Measurements from ENCODE around the gene SLC39A5. TPM values are rescaled to one million over a fixed set of nuclear protein-coding genes. Genes with fewer than 3 reads are reported as not detected.
A peak's percentile ranks its signal among the peaks of the same experiment; 100 is the strongest.

The SLC39A5 gene
- total RNA-seq, 1 donor from 2014 or later = 23.0 TPM

GRCh38 chr12:56230432-56231183, 757 bp downstream of the SLC39A5 start:
- Mint-ChIP-seq H3K4me3 (peak overlapping the region; percentile 61), H3K36me3 (no peaks in the 10 kb centered on the region), H3K27ac (peak overlapping the region; percentile 86), H3K27me3 (no peaks in the 10 kb centered on the region), H3K4me1 (ENCODE audit: unreplicated experiment) (peaks cover 5% of the 10 kb centered on the region), H3K9me3 (no peaks in the 10 kb centered on the region)
- no peak for DNase-seq (ENCODE audit: extremely low spot score, unreplicated experiment)
- no peak for TF ChIP-seq CTCF (conservative IDR thresholded peaks at IDR 0.05)

GRCh38 chr12:56231184-56231582, 1.3 kb downstream of the SLC39A5 start:
- no peak for DNase-seq (ENCODE audit: extremely low spot score, unreplicated experiment)
- Mint-ChIP-seq H3K27me3 (no peaks in the 10 kb centered on the region), H3K4me3 (no peak overlapping the region), H3K4me1 (ENCODE audit: unreplicated experiment) (peaks cover 5% of the 10 kb centered on the region), H3K36me3 (no peaks in the 10 kb centered on the region), H3K27ac (peak overlapping the region; percentile 86), H3K9me3 (no peaks in the 10 kb centered on the region)
- no peak for TF ChIP-seq CTCF (conservative IDR thresholded peaks at IDR 0.05)

- DNase-seq (ENCODE audit: extremely low spot score, unreplicated experiment) = no peak
- Mint-ChIP-seq H3K36me3 (no peaks in the 10 kb centered on the region), H3K27ac (no peak overlapping the region), H3K9me3 (no peaks in the 10 kb centered on the region), H3K4me3 (no peak overlapping the region), H3K27me3 (no peaks in the 10 kb centered on the region), H3K4me1 (ENCODE audit: unreplicated experiment) (peaks cover 5% of the 10 kb centered on the region)
- TF ChIP-seq CTCF (conservative IDR thresholded peaks at IDR 0.05) = no peak
These were observed 5.0 kb downstream of the SLC39A5 start for GRCh38 chr12:56234746-56235436.

- Mint-ChIP-seq H3K4me1 (ENCODE audit: unreplicated experiment) (no peaks in the 10 kb centered on the region), H3K27me3 (no peaks in the 10 kb centered on the region), H3K36me3 (no peaks in the 10 kb centered on the region), H3K9me3 (no peaks in the 10 kb centered on the region), H3K27ac (no peak overlapping the region), H3K4me3 (no peak overlapping the region)
- no peak for DNase-seq (ENCODE audit: extremely low spot score, unreplicated experiment)
- TF ChIP-seq CTCF (conservative IDR thresholded peaks at IDR 0.05) = no peak
These were observed 6.2 kb downstream of the SLC39A5 start for GRCh38 chr12:56236091-56236490.

GRCh38 chr12:56236985-56237384, 7.1 kb downstream of the SLC39A5 start:
- H3K4me1 Mint-ChIP-seq (ENCODE audit: unreplicated experiment) = no peaks in the 10 kb centered on the region
- peaks cover 3% of the 10 kb centered on the region for H3K36me3 Mint-ChIP-seq
- no peaks in the 10 kb centered on the region for H3K27me3 Mint-ChIP-seq
- no peak overlapping the region for H3K4me3 Mint-ChIP-seq
- no peak for DNase-seq (ENCODE audit: extremely low spot score, unreplicated experiment)
- no peak overlapping the region for H3K27ac Mint-ChIP-seq
- H3K9me3 Mint-ChIP-seq = no peaks in the 10 kb centered on the region
- no peak for TF ChIP-seq CTCF (conservative IDR thresholded peaks at IDR 0.05)
